Right renal pelvis (tissue), 4 donors: ENCODE results near the gene CRYGN. TPM values are rescaled to one million over a fixed set of nuclear protein-coding genes. Genes with fewer than 3 reads are reported as not detected.

Experiments used
- DNase-seq, 4 donors: peaks; one replicate each; pipeline ENCODE4 v3.0.0-alpha.2; 2013; ENCODE audit warnings: low read depth in 4 of 4, low spot score in 3 of 4, missing footprints in 1 of 4
- polyA plus RNA-seq, 4 donors: library from polyadenylated mRNA; unstranded; fragments of 120-200 nt; gene quantifications; one replicate each; pipeline ENCODE4 v1.2.1, GENCODE V29; 2013; ENCODE audit not compliant: insufficient read length in 4 of 4

CRYGN gene
- polyA plus RNA-seq, 4 donors = 1.8 to 3.6 (median 2.7) TPM

DNA sequence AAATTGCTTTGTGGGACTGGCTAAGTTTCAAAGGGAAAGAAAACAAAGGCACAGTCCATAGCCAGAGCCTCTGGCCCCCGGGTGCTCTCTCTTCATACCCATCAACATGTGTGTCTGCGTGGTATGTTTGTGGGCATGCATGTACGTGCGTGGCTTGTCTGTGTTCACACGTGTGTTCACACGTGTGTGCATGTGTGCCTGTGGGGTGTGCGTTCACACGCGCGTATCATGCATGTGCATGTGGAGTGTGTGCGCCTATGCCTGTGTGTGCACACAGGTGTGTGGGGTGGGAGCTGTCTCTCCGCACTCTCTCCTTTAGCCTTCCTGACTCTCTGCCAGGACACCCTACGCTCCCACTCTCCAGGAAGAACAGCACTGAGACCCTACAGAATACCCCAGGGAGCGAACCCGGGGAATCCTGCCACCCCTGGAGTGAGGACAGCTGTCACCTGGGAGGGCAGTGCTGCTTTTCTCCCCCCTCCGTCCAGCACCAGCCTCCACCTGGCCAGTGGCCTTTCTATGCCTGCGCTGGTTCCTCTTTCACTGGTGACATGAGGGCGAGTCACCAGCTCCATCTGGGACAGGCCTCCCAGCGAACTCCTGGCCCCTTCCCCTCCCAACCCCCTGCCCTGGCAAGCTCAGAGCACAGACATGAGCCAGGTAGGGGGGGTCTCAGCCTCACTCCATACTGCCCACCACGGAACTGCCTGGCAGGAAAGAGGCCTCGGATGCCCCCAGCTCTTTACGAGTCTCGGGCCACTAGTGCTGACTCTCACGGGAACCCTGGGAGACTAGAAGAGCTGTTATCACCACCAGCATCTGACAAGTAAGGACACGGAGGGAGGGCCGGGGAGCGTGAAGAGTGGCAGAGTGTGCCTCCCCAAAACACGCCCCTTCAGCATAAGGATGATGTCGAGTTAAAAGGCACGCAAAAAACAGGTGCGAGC is 46.6 kb downstream of the CRYGN start:
- no peak for DNase-seq

DNA sequence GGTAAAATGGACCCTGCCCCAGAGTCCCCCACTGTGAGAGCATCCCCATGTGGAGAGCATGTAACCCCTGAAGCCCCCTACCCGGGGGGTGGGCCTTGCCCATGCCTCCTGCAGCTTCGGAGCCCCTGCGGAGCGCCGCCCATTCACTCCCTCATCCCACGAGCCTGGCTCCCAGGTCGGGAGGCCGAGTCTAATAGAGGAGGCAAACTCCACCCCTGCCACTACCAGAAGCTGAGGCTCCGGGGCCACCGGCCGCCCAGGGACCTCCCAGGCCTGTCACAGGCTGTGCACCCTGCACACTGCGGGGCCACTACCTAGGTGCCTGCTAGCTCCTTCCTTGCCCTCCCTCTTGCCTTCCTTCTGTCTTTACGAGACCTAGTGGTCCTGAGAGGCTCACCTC is 47.5 kb downstream of the CRYGN start:
- no peak for DNase-seq

DNA sequence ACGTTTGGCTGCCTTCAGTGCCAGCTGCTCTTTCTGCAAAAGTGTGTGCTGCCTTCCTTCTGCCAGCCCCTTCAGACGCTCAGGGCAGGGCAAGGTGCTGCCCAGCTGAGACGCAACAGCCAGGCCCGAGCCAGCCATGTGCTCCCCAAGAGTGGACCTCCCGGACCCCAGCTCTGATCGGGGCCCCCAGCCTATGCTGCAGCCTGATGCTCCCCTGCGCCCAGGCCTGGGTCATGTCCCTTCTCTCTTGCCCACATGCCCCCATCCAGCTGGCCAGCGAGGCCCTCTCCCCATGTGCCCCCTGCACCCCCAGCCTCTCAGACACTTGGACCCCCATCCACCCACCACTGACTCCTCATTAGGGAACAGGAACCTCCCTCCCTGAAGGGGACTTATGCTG is 47.9 kb downstream of the CRYGN start:
- no peak for DNase-seq

DNA sequence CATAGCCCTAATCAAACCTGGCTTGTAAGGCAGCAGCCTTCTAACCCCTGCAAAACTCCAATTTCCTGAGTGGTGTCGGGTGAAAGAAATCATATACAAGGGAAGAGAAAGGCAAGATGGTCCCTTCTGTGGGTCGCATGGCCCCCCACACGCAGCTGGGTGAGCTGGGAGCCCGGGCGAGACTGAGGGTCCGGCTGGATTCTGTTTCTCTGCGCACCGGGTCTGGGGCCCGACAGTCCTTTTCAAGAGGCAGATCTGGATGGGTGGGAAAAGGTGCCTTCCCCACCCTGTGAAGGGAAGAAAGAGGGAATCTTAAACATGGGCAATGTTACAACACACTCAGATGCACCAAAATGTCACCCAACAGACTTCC is 48.6 kb downstream of the CRYGN start:
- DNase-seq = no peak

DNA sequence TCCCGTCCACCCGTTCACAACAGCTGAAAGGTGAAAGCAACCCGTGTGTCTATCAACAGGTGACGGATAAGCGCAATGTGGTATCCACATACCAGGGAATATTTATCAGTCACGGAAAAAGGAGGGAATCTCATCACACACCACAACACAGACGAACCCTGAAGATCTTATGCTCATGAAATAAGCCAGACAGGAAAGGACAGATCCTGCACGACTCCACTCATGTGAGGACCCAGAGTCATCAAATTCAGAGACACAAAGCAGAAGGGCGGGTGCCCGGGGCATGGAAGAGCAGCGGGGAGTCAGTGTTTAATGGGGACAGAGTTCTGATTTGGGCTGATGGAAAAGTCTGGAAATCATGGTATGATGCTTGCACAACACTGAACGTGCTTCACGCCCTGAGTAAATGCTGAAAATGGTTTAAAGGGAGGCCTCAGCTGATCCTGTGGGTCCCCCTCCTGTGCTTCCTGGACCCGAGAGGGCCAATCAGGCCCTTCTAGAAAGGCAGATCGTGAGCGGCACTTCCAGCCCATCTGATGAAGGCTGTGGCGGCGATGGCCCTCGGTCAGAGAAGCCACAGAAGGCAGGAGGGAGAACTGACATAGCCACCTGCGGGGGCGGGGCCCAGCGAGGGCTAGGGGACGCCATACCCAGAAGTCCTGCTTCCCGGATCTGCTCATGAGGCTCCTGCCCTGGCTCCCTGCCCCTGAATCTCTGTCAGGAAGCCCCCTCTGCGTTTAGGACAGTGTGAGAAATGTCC is 49.2 kb downstream of the CRYGN start:
- no peak for DNase-seq

DNA sequence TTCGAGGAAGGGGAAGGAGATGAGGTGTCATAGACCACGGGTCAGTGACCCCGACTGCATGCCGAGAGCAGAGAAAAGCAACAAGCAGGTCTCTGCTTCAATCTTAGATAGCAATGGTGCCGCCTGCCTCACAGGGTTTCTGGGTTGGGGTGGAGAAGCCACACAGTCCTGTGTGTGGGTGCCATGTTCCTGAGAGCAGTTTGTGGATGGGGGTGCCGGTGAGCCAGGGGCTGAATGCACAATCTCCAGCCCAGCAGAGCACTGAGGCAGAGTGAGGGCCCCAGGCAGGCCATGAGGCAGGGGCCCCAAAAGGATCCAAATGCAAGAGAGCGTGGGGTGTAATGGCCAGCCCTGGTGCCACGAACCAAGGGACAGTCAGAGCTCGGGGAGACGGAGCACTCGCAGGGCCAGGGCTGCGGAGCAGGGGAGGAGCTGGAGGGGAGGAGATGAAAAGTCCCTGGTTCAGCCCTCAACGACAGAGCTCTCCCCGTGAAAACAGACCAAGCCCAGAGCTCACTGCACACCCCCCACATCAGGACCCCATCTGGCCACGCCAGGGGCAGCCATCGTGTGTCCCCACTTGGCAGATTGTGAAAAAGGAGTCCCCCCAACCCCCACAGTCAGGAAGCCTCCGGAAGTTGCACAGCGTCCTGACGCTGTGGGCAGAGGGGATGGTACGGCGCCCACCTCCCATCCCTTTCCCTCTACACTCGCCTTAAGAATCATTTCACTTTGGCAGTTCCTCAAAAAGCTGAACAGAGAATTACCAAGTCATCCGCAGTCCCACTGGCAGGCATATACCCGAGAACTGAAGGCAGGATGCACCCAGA is 50.0 kb downstream of the CRYGN start:
- DNase-seq = no peak

DNA sequence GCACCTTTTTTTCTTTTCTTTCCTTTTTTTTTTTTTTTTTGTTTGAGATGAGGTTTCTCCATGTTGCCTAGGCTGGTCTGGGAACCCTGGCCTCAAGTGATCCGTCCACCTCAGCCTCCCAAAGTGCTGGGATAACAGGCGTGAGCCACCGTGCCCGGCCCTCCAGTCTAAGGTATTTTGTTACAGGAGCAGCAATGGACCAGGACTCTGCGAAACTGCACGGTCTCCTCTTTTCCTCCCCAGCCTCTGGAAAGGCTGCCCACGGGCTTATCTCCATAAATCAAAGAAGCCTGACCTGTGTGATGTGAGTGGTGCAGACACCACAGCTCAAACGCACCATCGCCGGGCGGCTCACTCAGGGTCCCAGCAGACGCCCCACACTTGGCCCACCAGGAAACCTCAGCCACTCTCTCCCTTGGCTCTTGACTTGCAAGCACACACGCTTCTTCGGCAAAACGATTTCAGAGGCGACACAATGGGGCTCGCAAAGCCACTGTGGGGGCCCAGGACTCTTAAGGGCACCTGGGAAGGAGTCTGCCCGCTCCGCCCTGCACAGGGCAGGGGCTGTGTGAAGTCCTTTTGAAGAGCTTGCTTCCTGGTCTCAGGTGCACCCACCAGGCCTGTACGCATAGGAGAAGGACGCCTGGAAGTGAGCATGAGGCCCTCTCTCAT is 50.7 kb downstream of the CRYGN start:
- no peak for DNase-seq

DNA sequence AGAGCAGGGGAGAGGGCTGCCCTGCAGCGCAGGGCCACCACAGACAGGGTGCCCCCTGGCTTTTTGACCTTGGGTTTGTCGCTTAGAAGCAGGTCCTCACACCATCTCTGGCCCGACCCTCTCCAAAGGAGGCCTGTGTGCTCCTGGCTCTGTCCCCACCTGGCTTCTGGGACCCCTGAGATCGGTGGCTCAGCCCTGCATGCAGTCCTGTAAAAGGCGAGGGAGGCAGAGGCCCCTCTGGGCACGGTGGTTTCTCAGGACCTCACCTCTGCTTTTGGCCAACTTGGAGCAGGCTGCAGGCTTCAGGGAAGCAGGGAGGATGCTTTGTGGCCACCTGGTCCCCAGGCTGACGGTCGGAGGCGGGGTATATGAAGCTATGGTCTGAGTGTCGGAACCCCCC is 51.5 kb downstream of the CRYGN start:
- no peak for DNase-seq

DNA sequence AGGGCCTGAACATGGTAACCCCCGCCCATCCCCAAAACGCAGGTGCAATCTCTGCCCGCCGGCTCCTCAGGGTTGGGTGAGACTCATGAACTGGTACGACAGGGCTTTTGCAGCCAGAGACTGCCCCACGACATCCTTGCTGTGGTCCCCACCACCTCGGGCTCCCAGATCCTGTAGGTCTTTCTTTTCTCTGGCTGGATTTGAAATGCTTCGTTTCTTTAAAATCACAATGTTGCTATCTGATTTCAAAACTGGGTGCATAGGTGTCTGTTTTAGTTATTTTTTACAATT is 52.0 kb downstream of the CRYGN start:
- DNase-seq = no peak

DNA sequence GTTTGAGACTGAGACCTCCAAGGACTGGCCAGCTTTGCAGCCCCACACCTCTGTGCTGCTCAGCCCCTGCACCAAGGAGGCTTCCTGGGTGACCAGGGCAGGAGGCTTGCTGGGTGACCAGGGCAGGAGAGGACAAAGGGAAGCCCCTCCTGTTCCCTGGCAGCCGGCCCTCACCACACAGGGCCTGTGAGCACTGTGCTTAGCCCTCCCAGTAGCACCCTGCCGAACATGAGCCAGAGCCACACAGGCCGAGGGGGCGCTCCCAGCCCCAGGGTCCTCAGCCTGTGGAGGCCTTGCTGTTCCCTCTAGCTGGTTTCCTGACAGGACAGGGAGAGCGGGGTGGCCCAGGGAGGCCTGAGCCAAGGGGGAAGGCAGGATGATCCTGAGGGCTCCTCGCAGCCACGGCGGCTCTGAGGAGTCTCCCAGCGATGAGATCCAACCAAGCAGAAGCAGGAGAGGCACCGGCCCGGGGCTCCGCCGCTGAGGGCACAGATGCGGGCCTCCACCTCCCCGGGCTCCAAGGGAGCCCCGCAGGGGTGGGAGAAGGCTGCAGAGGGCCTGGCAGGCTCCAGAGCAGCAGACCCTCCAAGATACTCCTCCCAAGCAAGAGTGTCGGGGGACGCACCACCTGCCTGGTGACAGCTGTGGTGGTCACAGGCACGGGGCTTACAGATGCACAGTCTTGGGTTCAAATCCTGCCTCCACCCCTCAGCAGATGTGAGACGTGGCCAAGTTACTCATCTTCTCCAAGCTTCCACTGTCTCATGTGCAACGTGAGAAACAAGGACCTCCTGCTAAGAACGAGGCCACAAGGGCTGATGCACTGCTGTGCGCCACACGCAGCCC is 52.6 kb downstream of the CRYGN start:
- no peak for DNase-seq

DNA sequence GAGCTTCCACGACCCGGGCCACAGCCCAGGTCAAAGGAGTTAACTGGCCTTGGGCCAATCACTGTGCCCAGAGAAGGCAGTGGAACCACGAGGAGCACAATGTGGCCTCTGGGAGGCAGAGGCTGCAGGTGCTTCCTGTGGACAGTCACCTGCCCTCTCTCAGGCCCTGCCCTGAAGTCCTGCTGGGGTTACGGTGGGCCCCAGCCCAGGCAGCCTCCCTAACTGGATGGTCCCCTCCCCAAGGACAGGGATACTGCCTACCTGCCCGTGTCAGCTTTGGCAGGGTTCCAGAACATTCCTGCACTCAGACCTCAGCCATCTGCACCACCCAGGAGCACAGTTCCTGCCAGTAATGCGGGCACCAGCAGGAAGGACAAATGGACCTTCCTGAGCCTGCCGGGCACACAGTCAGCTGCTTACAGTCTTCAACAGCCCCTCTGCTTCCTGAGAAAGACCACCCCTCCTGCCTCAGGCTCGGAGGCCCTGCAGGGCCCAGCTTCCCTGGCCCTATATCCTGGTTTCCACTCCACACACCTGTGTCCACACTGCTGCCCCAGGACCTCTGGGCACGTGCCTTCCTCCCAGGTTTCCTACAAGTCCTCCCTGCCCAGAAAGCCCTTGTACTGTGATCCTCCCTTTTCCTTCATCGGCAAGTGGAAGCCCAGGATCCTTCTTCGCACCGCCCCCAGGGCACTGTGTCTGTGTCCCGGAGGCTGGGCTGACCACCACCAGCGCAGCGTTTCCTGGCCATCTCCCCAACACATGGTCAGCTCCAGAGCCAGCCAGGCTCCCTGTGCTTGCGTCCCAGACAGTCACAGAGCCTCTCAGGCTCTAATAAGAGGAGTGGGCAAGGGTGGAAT is 53.4 kb downstream of the CRYGN start:
- DNase-seq = no peak

DNA sequence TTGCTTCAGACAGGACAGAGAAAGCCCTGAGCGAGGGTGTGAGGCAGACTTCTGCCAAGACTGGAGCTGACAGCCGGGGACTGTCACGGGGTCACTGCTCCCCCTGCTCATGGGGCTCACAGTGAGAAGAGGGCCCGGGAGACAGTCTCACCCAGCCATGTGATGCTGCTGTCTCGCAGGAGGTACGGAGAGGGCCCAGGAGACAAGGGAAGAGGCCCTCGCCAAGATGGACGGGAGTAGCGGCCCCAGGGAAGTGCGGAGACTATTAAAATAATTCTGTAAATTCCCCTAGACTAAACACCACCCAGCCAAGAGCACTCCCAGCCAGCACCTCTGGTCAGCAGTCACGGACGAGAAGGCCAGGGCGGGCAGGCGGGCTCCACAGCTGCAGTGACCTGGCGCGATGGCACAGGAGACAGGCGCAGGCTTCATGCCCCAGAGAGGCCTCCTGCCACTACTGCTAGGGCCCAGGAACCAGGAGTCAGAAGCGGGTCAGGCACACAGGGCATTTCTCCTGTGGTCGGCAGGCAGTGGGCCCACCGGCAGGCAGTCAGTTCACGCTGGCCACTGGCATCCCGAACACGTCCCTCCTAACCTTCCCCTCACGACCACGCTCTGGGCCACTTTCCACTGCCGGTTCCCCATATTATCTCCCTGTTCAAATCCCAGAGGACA is 54.2 kb downstream of the CRYGN start:
- DNase-seq = no peak

DNA sequence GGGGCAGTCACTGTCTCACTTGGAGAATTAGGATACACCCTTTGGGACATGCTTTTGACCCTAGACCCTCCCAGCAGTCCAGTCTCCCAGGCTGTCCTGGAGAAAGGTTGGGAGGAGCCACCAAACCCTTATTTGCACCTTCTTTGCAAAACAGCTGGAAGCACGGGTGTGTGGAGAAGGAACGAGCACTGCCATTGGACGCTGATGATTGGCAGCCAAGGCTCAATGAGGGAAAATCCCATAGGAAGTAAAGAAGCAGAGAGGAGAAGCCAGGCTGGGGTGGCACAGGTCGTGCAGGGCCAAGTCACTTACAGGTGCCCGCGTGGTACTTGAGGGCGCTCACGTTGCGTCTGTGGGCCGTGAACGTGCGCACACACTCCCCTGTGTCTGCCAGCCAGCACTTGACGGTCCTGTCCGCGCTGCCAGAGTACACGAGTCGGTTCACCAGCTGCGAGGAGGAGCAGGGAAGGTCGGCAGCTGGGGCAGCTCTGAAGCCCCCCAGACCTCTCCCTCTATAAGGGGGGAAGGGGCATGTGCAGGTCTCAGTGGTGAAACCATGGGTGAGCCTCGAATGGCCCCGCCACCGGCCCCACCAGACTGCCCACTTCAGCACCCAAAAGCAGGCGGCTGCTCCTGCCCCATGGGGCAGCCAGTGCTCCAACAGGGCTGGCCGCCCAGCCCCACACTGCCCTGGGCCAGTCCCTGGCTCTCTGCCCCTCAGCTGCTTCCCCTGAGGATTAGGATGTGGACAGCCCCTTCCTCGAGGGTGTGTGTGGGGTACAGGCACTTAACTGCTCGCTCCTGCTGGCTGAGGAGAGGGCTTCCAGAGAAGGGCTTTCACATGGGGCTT is 54.9 kb downstream of the CRYGN start:
- no peak for DNase-seq

DNA sequence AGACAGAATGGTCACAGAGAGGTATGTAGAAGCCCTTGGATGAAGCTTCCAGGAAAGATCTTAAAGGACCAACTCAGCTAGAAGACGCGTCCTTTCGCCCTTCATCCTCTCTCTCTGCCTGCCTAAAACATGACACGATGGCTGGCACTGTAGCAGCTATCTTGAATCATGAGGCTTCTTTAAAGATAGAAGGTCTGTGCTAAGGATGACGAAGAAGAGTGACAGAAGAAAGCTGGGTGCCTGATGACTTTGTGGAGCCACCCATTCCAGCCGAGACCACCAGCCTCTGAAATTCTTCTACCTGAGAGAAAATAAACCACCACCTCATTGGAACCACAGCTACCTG is 55.6 kb downstream of the CRYGN start:
- DNase-seq = no peak

DNA sequence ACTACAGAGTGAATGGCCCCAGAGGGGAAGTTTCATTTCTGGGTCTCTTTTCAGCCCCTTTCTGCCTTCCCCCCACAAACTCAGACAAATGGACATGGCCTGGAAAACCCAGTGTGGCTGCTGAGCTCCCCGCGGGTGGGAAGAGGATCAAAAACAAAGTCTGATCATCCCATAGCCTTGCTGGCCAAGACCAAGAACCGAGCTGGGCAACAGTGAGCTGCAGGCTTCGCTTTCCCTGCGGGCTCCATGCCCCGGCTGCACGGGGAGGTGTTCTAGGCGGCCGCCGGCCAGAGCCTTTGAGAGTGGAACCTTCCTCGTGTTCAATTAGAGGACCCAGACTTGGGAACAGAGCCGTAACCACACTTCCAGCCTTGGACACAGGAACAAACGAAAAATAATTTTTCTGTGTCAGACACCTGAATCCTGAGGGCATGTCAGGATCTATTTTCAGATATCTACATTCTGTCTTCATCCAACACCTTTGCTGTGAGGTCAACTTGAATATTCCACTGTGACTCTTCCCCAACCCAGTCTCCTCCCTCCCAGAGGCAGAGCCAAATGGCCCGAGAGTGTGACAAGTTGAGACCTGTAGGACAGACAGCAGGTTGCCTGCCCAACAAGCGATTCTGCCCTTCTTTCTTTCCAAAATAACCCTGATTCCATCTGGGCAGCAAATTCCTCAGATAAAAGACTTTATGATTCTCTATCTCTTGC is 56.1 kb downstream of the CRYGN start:
- DNase-seq = no peak

DNA sequence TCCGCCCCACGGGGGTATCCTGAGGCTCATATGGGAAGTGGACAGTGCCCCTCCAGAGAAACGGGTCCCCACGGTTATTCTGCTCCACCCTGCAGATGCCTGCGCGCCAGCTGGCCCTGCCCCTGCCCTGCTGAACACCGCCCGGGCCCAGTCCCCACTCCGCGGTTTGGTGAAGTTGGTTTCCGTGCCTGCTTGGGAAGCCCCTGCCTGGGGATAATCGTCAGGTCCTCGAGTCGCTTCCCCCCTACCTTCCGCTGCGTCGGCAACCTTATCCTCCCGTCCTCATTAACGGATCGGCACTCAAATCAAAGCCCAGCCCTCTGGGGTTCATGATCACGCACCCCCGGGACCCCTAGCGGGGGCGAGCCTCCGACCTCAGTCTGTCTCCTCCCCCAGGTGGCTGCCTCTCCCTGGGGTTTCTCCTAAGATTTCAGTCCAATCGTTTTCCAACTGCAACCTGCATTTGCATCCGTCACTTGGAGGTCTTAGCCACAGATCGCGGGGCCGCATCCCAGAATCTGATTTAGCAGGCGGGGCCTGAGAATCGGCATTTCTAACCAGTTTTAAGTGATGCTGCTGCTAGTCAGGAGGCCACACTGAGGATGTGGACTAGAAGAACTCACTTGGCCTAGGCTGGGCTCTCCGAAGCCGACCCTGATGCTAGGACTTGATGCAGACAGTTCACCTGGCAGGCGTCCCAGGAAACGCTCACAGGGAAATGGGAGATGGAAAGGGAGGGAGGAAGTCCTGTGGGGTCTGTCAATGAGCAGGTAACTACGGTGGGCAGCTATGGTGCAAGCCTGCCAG is 57.7 kb downstream of the CRYGN start:
- no peak for DNase-seq
